HCT116 (cell line): Measurements from ENCODE around the gene MYO5C. TPM values are rescaled to one million over a fixed set of nuclear protein-coding genes. Genes with fewer than 3 reads are reported as not detected.

ENCODE experiments used
- ATAC-seq: fragments of 200-7000 bp; cut with Tn5 transposase; 2 replicates; pipeline ENCODE4 v1.9.1; 2020; ENCODE audit warnings: mild to moderate bottlenecking, moderate library complexity
- BruUV-seq: library from RNA; stranded (reverse); fragments of 400-500 nt; replicated peaks from 2 replicates; lab custom pipeline; 2021; lab: Mats Ljungman, UMichigan
- CTCF ChIA-PET: fragments of 300-600 bp; sonication (Branson Sonifier 250); formaldehyde crosslinking; loops from one replicate; lab custom pipeline; 2021; ENCODE audit warnings: antibody characterized with exemption; lab: Charles Lee
- POLR2A ChIA-PET: fragments of 300-600, 350-600 bp; sonication (Branson Sonifier 250); formaldehyde crosslinking; loops from one replicate; lab custom pipeline; 2021; ENCODE audit warnings: antibody characterized with exemption; lab: Charles Lee
- RAD21 ChIA-PET, 2 experiments: fragments of 300-600 bp; sonication (Branson Sonifier 250); formaldehyde crosslinking; loops; one replicate each; lab custom pipeline; 2023; ENCODE audit warnings: low total read pairs in 2 of 2; ENCODE audit not compliant: uncharacterized antibody in 2 of 2, unreplicated experiment in 2 of 2, low non-redundant PET in 1 of 2; lab: Charles Lee
- DNase-seq: peaks from one replicate; pipeline ENCODE4 v3.0.0-alpha.2; 2010; ENCODE audit warnings: low read depth, low spot score
- H2AFZ ChIP-seq: fragments of 200-600 bp; shearing (Covaris generic), sonication (generic); 2 replicates; pipeline ENCODE4 v1.6.1; 2017; ENCODE audit warnings: low read depth, mixed run types, mixed read lengths, antibody characterized with exemption, low read length; ENCODE audit not compliant: poor library complexity, severe bottlenecking
- H3K27ac ChIP-seq: 2 replicates; pipeline ENCODE4 v1.5.1; 2012; ENCODE audit warnings: low read depth, low read length
- H3K27me3 ChIP-seq: fragments of 200-600 bp; sonication (generic); 2 replicates; pipeline ENCODE4 v1.6.1; 2016; ENCODE audit warnings: mixed run types, low read length, mixed read lengths; ENCODE audit not compliant: insufficient read depth
- H3K36me3 ChIP-seq, 2 experiments: fragments of 200-500 bp in 1 of 2; fragments of 200-600 bp in 1 of 2; sonication (Bioruptor generic) in 1 of 2; sonication (generic) in 1 of 2; 2 replicates each; pipeline versions ENCODE4 v1.5.1 to v1.6.1; 2014 to 2016; ENCODE audit warnings: low read length in 2 of 2, inconsistent platforms in 1 of 2, mixed read lengths in 1 of 2, mixed run types in 1 of 2; ENCODE audit not compliant: insufficient read depth in 2 of 2, control insufficient read depth in 1 of 2
- H3K4me1 ChIP-seq, 2 experiments: fragments of 200-600 bp in 1 of 2; sonication (generic) in 1 of 2; 2 replicates each; pipeline versions ENCODE4 v1.5.1 to v1.6.1; 2012 to 2017; ENCODE audit warnings: low read length in 2 of 2, inconsistent platforms in 1 of 2, mild to moderate bottlenecking in 1 of 2, mixed read lengths in 1 of 2, mixed run types in 1 of 2, moderate library complexity in 1 of 2; ENCODE audit not compliant: insufficient read depth in 2 of 2, control insufficient read depth in 1 of 2
- H3K4me2 ChIP-seq: fragments of 200-600 bp; sonication (generic); 2 replicates; pipeline ENCODE4 v1.6.1; 2017; ENCODE audit warnings: mixed run types, low read length, mixed read lengths
- H3K4me3 ChIP-seq, 2 experiments: fragments of 200-600 bp in 1 of 2; sonication (generic) in 1 of 2; replicated peaks in 1 of 2; 2 replicates each; pipeline ENCODE4 v1.5.1; 2011 to 2016; ENCODE audit warnings: low read length in 2 of 2, control low read depth in 1 of 2, low read depth in 1 of 2, mild to moderate bottlenecking in 1 of 2, mixed read lengths in 1 of 2, mixed run types in 1 of 2
- H3K79me2 ChIP-seq: fragments of 200-600 bp; sonication (generic); 2 replicates; pipeline ENCODE4 v1.6.1; 2017; ENCODE audit warnings: mild to moderate bottlenecking, mixed run types, low read length, moderate library complexity, mixed read lengths; ENCODE audit not compliant: insufficient read depth
- H3K9ac ChIP-seq: fragments of 200-600 bp; sonication (generic); 2 replicates; pipeline ENCODE4 v1.6.1; 2016; ENCODE audit warnings: low read length, mixed read lengths
- H3K9me2 ChIP-seq: fragments of 200-600 bp; sonication (generic), shearing (Covaris generic); 2 replicates; pipeline ENCODE4 v1.6.1; 2017; ENCODE audit warnings: mixed run types, mild to moderate bottlenecking, moderate library complexity; ENCODE audit not compliant: insufficient read depth
- H3K9me3 ChIP-seq, 2 experiments: fragments of 200-500 bp in 1 of 2; fragments of 200-600 bp in 1 of 2; sonication (Bioruptor generic) in 1 of 2; sonication (generic) in 1 of 2; 2 replicates each; pipeline ENCODE4 v1.6.1; 2014 to 2017; ENCODE audit warnings: low read length in 2 of 2, mixed read lengths in 2 of 2, inconsistent platforms in 1 of 2, low read depth in 1 of 2, mild to moderate bottlenecking in 1 of 2, mixed run types in 1 of 2, moderate library complexity in 1 of 2; ENCODE audit not compliant: control insufficient read depth in 1 of 2, insufficient read depth in 1 of 2
- H4K20me1 ChIP-seq: fragments of 200-600 bp; sonication (generic), shearing (Covaris generic); 2 replicates; pipeline ENCODE4 v1.6.1; 2017; ENCODE audit warnings: mixed run types, mild to moderate bottlenecking, moderate library complexity; ENCODE audit not compliant: insufficient read depth
- CEBPB ChIP-seq: IDR thresholded peaks from 2 replicates; pipeline ENCODE4 v1.6.1; 2012; ENCODE audit warnings: low read depth
- CTCF ChIP-seq, 3 experiments: fragments of 200-600 bp in 1 of 3; sonication (generic) in 1 of 3; IDR thresholded peaks in 2 of 3; conservative IDR thresholded peaks in 1 of 3; 2 replicates each; pipeline ENCODE4 v1.5.1; 2012 to 2017; ENCODE audit warnings: low read depth in 2 of 3, low read length in 2 of 3, antibody characterized with exemption in 1 of 3, borderline replicate concordance in 1 of 3, control low read depth in 1 of 3, mild to moderate bottlenecking in 1 of 3, mixed read lengths in 1 of 3, mixed run types in 1 of 3, moderate library complexity in 1 of 3; ENCODE audit not compliant: insufficient read depth in 1 of 3
- EGR1 ChIP-seq: IDR thresholded peaks from 2 replicates; pipeline ENCODE4 v1.6.1; 2012; ENCODE audit warnings: low read depth
- EZH2 ChIP-seq: fragments of 200-600 bp; sonication (generic); IDR thresholded peaks from 2 replicates; pipeline ENCODE4 v1.6.1; 2017; ENCODE audit warnings: antibody characterized with exemption, mixed run types
- EZH2phosphoT487 ChIP-seq: fragments of 200-600 bp; IDR thresholded peaks from 2 replicates; pipeline ENCODE4 v1.6.1; 2018; ENCODE audit warnings: antibody characterized with exemption, borderline replicate concordance
- MAX ChIP-seq: IDR thresholded peaks from 2 replicates; pipeline ENCODE4 v1.6.1; 2012
- RAD21 ChIP-seq: IDR thresholded peaks from 2 replicates; pipeline ENCODE4 v1.6.1; 2012; ENCODE audit warnings: low read depth, mild to moderate bottlenecking
- REST ChIP-seq: IDR thresholded peaks from 2 replicates; pipeline ENCODE4 v1.6.1; 2012; ENCODE audit warnings: low read depth
- SP1 ChIP-seq: IDR thresholded peaks from 2 replicates; pipeline ENCODE4 v1.6.1; 2012; ENCODE audit warnings: low read depth
- TCF7L2 ChIP-seq: IDR thresholded peaks from 2 replicates; pipeline ENCODE4 v1.7.0; 2011; ENCODE audit warnings: borderline replicate concordance, inconsistent platforms; ENCODE audit not compliant: insufficient read depth, insufficient read length; ENCODE audit errors: extremely low read depth
- YY1 ChIP-seq: IDR thresholded peaks from 2 replicates; pipeline ENCODE4 v1.6.1; 2011; ENCODE audit warnings: low read length, low read depth, moderate library complexity, mild to moderate bottlenecking; ENCODE audit not compliant: insufficient replicate concordance; ENCODE audit errors: extremely low read depth
- intact Hi-C: fragments of 100-400 bp; cut with micrococcal nuclease; formaldehyde crosslinking; loops from 2 replicates; pipeline ENCODE4 v1.10.0; 2022
- total RNA-seq: library from RNA; stranded (reverse); gene quantifications from one replicate; pipeline ENCODE4 v1.2.1, GENCODE V29; 2021; ENCODE audit not compliant: unreplicated experiment

The MYO5C gene
- total RNA-seq, 1 experiment from 2014 or later = 34.0 TPM

GRCh38 chr15:52256366-52256765 is 39.2 kb downstream of the MYO5C start:
- no peak overlapping the region for H3K9ac ChIP-seq
- ChIA-PET POLR2A (no interaction called here), RAD21 (interaction anchor here in 1 of 2 experiments (0.6 to 1.3 kb wide), 4 partner anchors 24 to 614 kb away, joined by 3 to 5 read pairs (median 4); no protein-coding TSS in a partner anchor), CTCF (interaction anchor here (0.6 to 8.3 kb wide), 7 partner anchors 18 to 479 kb away, joined by 3 to 72 read pairs (median 3); no protein-coding TSS in a partner anchor)
- H3K4me1 ChIP-seq = peaks cover 13 to 42% of the 10 kb centered on the region in 2 experiments
- ATAC-seq (peak; percentile 63), DNase-seq (peak; percentile 62)
- H3K36me3 ChIP-seq = peaks cover 12 to 15% of the 10 kb centered on the region in 2 experiments
- no peaks in the 10 kb centered on the region for H4K20me1 ChIP-seq
- H3K79me2 ChIP-seq = no peaks in the 10 kb centered on the region
- H3K27ac ChIP-seq = no peak overlapping the region
- H2AFZ ChIP-seq = no peak overlapping the region
- no TSS peak for BruUV-seq
- no peaks in the 10 kb centered on the region for H3K9me2 ChIP-seq
- no peaks in the 10 kb centered on the region for H3K27me3 ChIP-seq
- H3K4me3 ChIP-seq = no peak overlapping the region
- no peak overlapping the region for H3K4me2 ChIP-seq
- intact Hi-C loops = loop anchor here (1.0 to 10.0 kb wide), 5 partner anchors 41 to 479 kb away; partner anchors contain the start of genes ARPP19, ATOSA and MYO5C
- H3K9me3 ChIP-seq = no peaks in the 10 kb centered on the region
- TF ChIP-seq MAX = no peak
- no peak for TF ChIP-seq EZH2phosphoT487
- TF ChIP-seq SP1 = no peak
- peak; percentile 85 for TF ChIP-seq RAD21
- no peak for TF ChIP-seq CEBPB
- no peak for TF ChIP-seq EZH2
- TF ChIP-seq REST = no peak
- no peak for TF ChIP-seq YY1
- peak; percentile 59 to 74 (median 66); a peak in 5 of 6 replicates for TF ChIP-seq CTCF (IDR thresholded peaks at IDR 0.05 in 2 of 3, conservative IDR thresholded peaks at IDR 0.05 in 1 of 3; ENCODE audit: borderline replicate concordance in 1 of 3, insufficient read depth in 1 of 3, low read depth in 2 of 3, low read length in 2 of 3)
- no peak for TF ChIP-seq EGR1
- TF ChIP-seq TCF7L2 = no peak
- TF ChIP-seq, all 23 proteins: peak for 2
